Activated CD4-positive, alpha-beta T cell treated with anti-CD3 and anti-CD28 coated beads, Interleukin-10, Interleukin-2, amounts not matched to agents 100 ng/mL and 50 ng/mL, durations not matched to agents 16 hours and 8 hours (primary cell): Measurements from ENCODE around the gene ERFL.
"Not testable (repeated sequence)": the region's sequence is repeated elsewhere in the genome, so short reads cannot be mapped to it uniquely, and the experiment has no call there.

Experiments
- DNase-seq: peaks from one replicate; pipeline ENCODE4 v3.0.0-alpha.2; 2020

ERFL gene

DNA sequence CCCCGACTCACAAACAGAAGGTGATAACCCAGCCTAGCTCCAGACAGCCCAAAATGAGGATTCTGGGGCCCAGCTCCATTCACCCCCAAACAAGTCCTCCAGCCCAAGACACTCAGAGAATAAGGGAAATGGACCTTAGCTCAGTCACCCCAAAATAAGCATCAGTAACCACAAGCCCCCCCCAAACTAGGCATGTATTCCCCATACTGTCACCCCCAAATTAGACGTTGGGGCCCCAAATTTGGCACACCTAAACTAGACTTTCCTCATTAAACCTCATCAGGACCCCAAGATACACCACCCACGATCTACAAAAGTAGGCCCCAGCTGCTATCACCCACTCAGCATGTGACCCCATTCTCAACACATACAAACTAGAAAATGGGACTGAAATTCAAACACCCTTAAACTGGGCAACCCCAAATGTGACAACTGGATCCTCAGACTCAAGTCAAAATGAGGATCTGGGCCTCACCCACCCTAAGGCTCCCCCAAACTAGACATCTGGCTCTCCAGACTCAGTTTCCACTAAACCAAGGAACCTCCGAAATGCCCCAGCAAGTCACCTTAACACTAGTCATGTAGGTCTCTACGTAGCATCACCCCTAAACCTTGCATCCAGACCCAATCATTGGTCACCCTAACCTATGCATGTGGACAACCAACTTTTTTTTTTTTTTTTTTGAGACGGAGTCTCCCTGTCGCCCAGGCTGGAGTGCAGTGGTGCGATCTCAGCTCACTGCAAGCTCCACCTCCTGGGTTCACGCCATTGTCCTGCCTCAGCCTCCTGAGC lies 13.4 kb upstream of the ERFL start:
- DNase-seq, result no peak

DNA sequence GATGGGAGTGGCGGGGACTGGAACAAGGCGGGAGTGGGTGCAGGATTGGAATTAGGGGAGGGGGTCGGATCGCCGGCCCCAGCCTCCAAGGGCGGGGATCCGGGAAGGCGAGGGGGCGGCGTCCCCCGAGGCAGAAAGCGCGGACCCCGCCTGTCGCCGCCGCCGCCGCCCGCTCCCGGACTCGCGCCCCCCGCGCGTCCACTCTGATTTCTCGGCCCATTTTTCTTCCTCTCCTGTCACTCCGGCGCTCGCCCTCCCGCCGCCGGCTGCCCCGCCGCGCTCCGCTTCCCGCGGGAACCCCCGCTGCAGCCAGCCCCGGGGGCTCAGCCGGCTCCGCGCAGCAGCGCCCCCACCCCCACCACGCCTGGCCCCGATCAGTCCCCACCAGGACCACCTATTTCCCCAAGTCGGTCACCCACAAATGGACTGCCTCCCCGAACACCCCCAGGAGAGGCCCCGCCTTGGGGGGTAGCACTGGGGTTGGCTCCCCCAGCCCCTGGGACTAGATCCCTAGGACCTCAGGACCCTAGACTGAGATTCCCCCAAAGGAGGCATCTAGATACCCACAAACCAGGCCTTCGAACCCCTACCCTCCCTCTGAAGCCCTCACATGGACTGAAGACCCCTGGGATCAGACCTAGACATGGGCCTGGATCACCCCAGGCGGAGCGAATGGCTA lies 12.6 kb upstream of the ERFL start:
- DNase-seq, result no peak

DNA sequence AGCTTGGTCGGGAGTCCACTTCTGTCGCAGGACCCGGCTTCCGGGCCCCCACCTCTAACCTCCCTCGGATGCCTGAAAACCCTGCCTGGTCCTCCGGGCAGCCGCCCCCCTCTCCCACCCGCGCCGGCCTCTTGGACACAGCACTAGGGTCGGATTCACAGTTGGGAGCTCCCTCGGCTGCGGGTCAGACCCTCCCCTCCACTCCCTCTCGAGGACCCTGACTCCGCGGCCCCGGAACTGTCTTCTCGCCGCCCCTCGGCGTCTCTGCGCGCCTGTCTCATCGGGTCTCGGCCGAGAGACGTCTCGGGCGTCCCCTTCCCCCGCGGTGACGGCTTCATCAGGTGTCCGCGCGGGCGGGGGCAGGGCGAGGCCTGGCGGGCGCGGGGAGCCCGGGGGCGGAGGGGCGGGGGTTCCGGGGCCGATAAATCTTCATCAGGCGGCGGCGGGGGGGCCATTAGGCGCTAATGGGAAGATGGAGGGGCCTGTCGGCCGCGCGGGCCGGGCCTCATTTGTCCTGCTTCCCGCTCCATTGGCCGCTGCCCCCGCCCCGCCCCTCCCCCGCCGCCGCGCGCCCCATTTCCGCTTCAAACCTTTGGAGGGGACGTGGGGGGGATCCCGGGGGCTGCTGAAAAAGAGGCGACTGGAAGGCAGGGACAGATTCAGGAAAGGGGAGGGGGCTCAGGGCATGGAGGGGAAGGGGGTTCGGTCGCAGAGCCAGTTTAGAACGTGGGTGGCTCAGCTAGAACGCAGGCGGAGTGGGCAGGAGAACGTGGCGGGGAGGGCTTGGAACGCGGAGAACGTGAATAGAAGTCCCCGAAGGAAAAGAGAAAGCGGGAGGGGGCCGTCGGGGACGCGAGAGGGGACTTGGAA lies 11.8 kb upstream of the ERFL start:
- no peak for DNase-seq

DNA sequence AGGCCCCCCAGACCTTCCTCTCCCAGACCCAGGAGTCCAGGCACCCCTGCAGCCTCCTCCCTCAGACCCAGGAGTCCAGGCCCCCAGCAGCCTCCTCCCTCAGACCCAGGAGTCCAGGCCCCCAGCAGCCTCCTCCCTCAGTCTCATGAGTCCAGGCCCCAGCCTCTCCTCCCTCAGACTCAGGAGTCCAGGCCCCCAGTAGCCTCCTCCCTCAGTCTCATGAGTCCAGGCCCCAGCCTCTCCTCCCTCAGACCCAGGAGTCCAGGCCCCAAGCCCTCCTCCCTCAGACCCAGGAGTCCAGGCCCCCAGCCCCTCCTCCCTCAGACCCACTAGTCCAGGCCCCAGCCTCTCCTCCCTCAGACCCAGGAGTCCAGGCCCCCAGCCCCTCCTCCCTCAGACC lies 11.0 kb upstream of the ERFL start:
- DNase-seq, result not testable (repeated sequence)

DNA sequence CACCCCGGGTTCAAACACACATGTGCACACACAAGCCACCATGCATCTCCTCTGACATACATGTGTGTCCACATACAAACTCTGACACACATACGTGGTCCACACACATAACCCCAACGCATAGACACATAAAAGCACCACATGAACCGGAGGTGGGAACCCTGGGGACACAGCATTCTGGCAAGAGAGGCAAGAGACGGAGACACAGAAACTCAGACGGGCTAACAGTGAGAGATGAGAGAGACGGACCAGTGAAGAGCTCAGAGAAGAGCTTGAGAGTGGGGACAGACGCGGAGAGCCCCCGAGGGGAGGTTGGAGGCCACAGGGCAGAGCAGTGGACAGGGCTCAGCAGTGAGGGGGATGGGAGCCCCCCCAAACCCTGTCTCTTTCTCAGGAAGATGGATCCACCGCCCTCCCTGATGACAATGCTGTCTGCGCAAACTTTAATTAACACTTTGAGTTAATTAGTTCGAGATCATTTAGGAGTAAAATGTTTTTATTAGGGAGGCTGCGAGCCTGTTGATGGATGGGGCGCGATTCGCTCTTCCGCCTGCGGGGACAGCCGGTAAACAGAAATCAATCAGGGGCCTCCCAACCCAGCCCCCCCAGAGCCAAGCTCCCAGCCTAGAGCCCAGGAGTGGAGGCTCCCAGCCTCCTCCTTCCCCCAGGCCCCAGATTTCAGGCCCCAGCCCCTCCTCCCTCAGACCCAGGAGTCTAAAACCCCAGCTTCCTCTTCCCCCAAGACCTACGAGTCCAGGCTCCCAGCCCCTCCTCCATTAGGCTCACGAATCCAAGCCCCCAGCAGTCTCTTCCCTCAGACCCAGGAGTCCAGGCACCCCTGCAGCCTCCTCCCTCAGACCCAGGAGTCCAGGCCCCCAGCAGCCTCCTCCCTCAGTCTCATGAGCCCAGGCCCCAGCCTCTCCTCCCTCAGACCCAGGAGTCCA lies 9.5 kb upstream of the ERFL start:
- DNase-seq, result no peak

DNA sequence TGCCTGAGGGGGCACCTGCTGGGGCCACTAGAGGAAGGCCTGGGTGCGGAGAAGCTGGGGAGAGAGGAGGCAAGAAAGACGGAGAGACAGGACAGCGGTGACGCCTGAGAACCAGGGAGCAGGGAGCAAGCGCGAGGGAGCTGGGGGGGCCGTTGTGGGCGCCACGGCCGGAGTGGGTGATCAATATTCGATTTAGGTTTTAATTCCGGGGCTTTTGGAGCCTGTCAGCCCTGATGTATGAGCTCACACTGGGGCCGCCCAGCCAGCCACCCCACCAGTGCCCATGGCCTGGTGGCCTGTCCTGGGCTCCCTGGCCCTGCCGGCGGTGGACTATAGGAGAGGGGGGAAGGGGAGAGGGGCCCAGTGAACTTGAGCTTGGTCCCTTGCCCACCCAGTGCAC lies 8.7 kb upstream of the ERFL start:
- DNase-seq, result no peak

DNA sequence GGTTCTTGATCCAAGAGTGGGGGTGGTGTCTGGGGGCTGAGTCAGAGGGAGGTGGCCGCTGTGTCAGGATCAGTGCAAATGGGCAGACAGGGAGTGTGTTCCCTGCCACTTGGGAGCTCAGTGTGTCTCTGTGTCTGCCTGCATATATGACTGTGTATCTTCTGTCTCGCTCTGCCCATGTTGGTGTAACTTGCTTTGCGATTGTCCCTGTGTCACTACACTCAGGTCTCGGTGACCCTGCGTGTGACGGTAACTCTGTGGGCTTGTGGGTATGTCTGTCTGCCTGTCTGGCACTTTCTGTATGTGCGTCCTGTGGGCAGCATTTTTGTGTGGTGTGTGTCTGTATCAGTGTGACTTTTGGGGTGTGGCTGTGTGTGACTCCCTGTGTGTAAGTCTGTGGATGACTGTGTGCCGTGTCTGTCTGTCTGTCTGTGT lies 8.2 kb upstream of the ERFL start:
- no peak for DNase-seq

DNA sequence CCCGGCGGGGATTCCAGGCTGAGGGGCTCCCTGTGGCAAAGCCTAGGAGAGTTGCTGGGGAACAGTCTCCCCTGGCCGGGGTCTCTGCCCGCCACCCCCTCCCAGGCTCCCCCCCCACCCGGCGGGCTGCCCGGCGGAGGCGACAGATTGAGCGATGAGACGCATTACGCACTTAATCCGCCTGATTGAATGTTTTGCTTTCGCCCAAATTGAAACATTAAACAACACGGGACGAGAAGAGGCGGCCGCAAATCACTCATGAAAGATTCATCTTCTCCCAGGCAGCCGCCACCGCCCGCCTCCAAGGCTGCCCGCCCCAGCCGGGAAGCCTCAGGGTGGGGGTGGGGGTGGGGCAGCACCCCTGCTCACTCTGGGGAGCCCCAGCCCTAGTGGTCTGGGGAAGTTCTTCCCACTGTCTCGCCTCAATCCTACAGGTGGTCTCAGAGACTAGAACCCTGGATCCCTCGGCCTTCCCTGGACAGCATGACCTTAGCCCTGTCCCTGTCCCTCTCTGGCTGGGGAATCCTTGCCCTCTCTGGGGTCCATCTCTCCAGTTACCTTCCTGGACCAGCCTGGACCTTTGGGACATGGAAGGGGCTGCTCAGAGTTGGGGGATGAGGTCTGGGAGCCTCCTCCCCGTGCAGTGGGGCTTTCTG lies 7.6 kb upstream of the ERFL start:
- DNase-seq, result no peak

DNA sequence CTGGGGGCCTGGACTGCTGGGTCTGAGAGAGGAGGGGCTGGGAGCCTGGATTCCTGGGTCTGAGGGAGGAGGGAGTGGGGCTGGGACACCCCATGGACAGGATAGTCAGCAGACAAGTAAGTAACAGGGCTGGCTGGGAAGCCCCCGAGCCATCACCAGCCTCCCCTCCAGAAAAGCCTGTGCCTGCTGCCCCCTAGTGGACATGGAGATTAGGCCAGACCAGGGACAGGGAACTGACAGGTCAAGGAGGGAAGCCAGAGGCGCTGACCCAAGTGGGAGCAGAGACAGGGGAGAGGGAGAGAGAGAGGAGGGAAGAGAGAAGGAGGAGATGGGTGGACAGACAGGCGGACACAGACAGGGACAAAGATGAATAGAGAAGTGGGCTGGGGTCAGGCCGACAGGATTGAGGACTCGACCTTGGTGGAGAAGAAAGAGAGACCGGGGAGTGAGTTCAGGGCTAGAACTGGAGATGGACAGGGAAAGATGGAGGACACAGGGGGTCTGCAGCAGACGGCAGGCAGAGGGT lies 6.7 kb upstream of the ERFL start:
- peak; percentile 76 for DNase-seq

DNA sequence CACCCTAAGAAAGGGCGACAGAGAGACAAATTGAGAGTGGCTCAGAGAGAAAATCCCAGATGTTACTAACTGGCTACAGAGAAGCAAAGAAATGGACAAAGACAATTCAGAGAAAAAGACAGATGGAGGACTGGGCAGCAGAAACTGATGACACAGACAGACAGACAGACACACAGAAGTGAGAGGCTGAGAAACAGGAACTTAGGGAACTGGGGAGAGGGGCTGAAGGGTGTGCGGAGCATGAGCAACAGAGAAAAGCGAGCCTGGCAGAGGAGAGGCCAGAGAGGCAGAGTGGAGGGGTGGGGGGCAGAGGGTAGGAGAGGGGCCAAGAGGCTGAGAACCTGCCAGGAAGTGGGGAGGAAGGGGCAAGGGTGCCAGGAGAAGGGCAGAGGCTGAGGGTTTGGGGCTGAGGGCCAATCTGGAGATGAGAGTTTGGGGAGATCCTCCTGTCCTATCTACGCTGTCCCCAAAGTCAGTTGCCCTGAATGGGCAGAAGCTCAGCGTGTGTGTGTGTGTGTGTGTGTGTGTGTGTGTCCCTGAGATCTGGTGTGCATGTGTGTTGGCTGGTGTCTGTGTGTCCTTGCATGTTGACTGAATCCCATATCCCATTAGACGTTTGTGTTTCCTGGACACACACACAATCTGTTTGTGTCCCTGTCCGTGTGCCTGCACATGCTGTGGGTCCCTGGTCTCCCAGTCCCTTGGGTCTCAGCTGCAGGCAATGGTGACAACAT lies 5.6 kb upstream of the ERFL start:
- DNase-seq, result no peak

DNA sequence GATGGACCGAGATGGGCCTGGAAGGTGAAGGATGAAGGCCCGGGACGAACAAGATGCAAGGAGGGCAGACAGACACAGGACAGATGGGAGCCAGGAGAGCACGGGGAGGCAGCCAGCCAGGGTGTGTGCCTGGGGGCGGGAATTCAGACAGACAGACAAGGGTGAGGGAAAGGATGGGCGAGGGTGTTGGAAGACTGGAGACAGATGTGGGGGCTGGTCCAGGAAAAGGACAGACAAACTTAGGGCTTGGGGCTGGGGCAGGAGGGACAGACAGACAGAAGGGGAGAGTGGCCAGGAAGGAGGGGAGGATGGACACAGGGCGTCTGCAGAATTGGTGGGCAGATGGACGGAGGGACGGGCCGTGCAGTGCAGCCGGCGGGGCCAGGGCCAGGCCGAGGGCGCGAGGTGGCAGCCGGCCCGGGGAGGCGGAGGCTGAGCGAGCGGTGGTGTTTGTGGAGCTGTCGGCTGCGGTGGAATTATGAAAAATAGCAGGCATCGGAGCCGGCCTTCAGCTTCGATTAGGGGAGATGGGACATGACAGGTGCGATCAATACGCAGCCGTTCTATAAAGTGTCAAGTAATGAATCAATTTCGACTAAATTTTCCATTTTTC lies 4.6 kb upstream of the ERFL start:
- no peak for DNase-seq

DNA sequence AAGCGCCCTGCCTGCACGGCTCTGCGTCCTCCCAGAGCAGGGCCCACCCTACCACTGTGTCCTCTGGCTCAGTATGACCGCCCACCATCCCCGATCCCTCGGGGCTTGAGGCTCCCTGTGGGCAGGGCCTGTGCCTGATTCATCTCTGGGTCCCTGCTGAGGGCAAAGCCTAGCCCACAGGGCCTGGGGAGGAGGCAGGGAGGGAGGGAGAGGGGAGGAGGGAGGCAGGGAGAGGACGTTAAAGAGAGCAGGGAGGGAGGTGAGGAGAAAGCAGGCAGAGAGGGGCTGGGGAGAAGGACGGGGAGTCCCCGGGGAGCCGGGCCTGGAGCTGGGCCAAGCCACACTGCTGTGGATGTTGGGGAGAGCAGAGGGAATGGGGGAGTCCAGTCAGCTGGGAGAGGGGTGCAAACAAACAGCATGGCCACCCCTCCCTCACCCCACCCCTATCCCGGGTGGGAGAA lies 4.0 kb upstream of the ERFL start:
- no peak for DNase-seq

DNA sequence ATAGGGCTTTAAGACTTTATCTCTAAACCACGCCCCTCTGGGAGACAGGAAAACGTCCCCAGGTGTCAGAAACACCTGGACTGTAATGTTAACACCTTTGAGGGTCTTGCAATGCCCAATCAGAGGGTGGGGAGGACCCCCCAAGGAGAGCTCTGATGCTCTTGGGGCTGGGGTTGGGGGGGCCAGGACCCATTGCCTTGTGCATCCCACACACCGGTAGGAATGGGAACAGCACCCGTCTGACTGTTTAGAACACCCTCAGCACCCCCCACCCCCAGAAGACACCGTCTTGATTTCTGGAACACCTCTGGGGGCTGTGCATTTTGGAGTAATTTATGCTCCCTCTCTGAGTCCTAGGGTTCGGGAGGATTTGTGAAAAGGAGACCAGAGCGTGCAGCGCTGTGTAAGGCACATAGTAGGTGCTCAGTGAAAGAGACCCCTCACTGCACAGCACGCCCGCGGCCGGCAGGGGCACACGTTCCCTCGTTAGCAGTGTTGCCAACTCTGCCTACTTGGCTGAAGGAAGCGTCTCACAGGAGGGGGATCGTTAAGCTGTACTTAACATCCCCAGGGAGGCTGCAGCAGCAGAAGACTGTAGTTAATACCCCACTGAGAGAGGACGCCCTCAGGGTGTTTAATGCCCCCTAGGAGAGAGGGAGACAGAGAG lies 2.8 kb upstream of the ERFL start:
- no peak for DNase-seq

DNA sequence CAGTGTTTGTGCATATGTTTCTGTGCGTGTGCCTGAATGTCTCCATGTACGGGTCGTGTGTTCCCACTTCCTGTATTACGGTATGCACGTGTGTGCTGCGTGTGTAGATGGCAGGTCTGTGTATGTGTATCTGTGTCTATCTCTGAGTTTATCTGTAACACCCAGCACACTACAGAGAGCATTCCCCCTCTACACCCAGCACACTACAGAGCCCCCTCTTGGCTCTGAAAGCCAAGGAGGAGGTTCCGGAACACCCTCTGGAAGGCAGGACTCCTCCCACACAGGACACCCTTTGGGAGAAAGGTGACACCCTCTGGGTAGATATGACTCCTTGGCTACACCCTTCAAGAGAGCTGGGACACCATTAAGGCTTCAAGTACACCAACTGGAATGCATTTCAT lies 2.1 kb upstream of the ERFL start:
- no peak for DNase-seq

DNA sequence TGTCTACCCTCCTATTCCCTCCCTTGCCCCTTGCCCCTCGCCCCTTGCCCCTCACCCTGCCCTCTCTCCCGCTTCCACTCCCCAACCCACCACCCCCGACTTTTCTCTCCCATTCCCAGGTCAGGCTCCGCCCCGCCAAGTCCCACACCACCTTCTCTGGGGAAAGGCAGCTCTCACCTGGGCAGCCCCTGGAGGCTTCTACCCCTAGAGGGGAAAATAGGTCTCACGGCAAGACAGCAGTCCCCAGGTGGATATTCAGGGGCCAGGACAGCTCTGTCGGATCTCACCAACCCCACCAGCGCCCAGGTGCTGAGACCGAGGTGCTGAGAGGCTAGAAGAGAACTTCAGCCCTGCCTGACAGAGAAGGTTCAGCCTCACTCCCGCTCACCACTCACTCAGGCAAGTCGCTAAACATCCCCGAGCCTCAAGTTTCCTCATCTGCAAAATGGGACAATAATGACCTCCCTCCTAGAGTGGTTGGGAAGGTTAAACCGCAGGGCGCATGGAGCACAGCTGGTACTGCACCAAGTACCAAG lies 1.4 kb upstream of the ERFL start:
- no peak for DNase-seq

DNA sequence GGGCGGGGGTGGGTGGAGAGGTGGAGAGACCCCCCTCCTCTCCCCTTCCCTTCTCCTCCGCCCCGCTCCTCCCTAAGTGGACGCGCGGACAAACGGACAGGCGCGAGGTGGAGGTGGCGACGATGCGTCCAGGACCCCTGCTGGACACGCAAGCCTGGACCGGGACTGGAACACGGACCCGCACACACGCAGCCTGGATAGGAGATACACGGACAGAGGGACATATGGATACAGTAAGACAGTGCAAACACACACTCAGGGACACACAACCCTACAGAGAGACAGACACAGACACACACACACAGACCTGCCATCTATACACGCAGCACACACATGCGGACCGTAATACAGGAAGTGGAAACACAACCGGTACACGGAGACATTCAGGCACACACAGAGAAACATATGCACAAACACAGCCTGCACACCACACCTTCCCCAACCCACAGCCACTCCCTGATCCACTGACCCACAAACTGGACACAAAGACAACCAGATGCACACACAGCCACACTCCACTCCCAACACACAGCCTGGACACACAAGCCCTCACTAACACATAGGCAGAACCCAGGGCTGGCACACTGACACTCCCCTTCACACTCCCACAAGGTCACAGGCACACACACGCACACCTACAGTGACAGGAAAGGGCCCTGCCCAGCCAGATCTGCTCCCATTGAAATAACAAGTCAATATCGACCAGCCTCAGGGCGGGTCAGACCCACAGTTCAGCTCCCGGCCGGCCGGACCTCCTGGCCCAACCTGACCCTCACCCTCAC lies 696 bp upstream of the ERFL start:
- peak; percentile 35 for DNase-seq

DNA sequence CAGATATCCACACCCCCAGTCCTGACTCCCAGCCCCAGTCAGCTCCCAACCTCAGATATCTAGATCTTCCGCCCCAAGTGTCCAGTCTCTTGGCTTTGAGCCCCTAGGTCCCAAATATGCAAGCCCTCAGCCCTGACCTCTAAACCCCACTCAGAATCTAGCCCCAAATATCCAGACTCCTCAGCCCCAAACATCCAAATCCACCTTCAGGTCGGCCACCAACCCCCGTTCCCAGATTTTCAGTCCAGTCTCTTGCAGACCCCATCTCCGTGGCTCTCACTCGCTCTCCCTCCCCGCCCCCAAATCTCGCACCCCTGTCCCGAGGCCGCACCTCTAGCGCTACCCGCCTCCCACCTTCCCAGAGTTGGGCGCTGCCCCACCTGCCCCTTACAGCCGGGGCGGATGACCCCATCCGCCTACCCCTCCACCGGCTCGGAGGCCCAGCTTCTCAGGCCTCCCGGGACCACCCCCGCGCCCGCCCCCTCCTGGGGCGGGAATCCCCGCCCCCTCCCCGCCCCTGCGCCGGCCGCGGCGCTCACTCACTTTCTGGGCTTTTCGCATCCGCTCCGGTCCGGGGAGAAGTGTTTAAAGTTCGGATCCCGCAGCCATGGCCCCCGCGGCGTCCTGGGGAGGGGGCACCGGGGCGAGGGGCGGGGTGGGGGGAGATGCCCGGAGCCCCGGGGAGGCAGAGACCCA lies 604 bp downstream of the ERFL start:
- peak; percentile 12 for DNase-seq
